Mucosa of gallbladder (tissue), 1 donor: ENCODE results near the gene GSTM1. TPM values are rescaled to one million over a fixed set of nuclear protein-coding genes. Genes with fewer than 3 reads are reported as not detected.
"Not testable (repeated sequence)": the region's sequence is repeated elsewhere in the genome, so short reads cannot be mapped to it uniquely, and the experiment has no call there.

Experiments used
- DNase-seq: peaks from one replicate; pipeline ENCODE4 v3.0.0-alpha.2; 2020; ENCODE audit warnings: low spot score
- total RNA-seq: library from RNA; stranded (reverse); gene quantifications from one replicate; pipeline ENCODE4 v1.2.1, GENCODE V29; 2021
- donor health status: DM: no; HTN: no; CAD: no.

Gene GSTM1
- total RNA-seq, 1 donor from 2014 or later = 0.40 TPM

- no peak for DNase-seq
Measured at GRCh38 chr1:109659997-109660690, 27.5 kb upstream of the GSTM1 start.

- DNase-seq = not testable (repeated sequence)
Measured at GRCh38 chr1:109660691-109661026, 27.0 kb upstream of the GSTM1 start.

GRCh38 chr1:109661391-109661790, 26.2 kb upstream of the GSTM1 start:
- no peak for DNase-seq

GRCh38 chr1:109664671-109665070, 22.9 kb upstream of the GSTM1 start:
- no peak for DNase-seq

- DNase-seq = peak; percentile 87
Measured at GRCh38 chr1:109667452-109668122, 20.0 kb upstream of the GSTM1 start, which contains the start of gene GSTM2. GSTM2 (plus strand) TSS chr1:109668057; CDS start chr1:109668116, 59 bp downstream.

- DNase-seq = no peak
Measured at GRCh38 chr1:109668123-109668775, 19.4 kb upstream of the GSTM1 start.

- DNase-seq = no peak
Measured at GRCh38 chr1:109669246-109669948, 18.2 kb upstream of the GSTM1 start.

GRCh38 chr1:109669949-109670302, 17.7 kb upstream of the GSTM1 start:
- DNase-seq = not testable (repeated sequence)

GRCh38 chr1:109671067-109671466, 16.6 kb upstream of the GSTM1 start:
- DNase-seq = no peak

- not testable (repeated sequence) for DNase-seq
Measured at GRCh38 chr1:109673861-109674260, 13.8 kb upstream of the GSTM1 start.

GRCh38 chr1:109676683-109677381, 10.8 kb upstream of the GSTM1 start:
- not testable (repeated sequence) for DNase-seq

- DNase-seq = no peak
Measured at GRCh38 chr1:109677459-109677858, 10.2 kb upstream of the GSTM1 start.

GRCh38 chr1:109678637-109679036, 9.0 kb upstream of the GSTM1 start:
- not testable (repeated sequence) for DNase-seq

- DNase-seq = not testable (repeated sequence)
Measured at GRCh38 chr1:109684777-109685176, 2.8 kb upstream of the GSTM1 start.

- DNase-seq = not testable (repeated sequence)
Measured at GRCh38 chr1:109685399-109685798, 2.2 kb upstream of the GSTM1 start.

GRCh38 chr1:109685890-109686289, 1.7 kb upstream of the GSTM1 start:
- not testable (repeated sequence) for DNase-seq

GRCh38 chr1:109687109-109687508, 508 bp upstream of the GSTM1 start:
- not testable (repeated sequence) for DNase-seq

GRCh38 chr1:109689844-109690405, 2.3 kb downstream of the GSTM1 start:
- DNase-seq = no peak

GRCh38 chr1:109691759-109692158, 4.1 kb downstream of the GSTM1 start:
- DNase-seq = no peak

- DNase-seq = not testable (repeated sequence)
Measured at GRCh38 chr1:109694400-109694799, 6.8 kb downstream of the GSTM1 start.

- DNase-seq = not testable (repeated sequence)
Measured at GRCh38 chr1:109695138-109695537, 7.5 kb downstream of the GSTM1 start.
